Bronchial epithelial cell (primary cell): Measurements from ENCODE around the gene CANT1. TPM values are rescaled to one million over a fixed set of nuclear protein-coding genes. Genes with fewer than 3 reads are reported as not detected.

ENCODE experiments used
- DNase-seq: peaks from one replicate; pipeline ENCODE4 v3.0.0-alpha.2; 2010; ENCODE audit warnings: low read depth
- FAIRE-seq: peaks from 2 replicates; lab custom pipeline; 2011; peaks lifted over from hg19 to GRCh38; lab: Jason Lieb, UNC
- H3K27me3 ChIP-seq: 2 replicates; pipeline ENCODE4 v1.5.1; 2011; ENCODE audit warnings: low read length; ENCODE audit not compliant: control insufficient read depth, insufficient read depth
- H3K36me3 ChIP-seq: 2 replicates; pipeline ENCODE4 v1.5.1; 2011; ENCODE audit warnings: low read length; ENCODE audit not compliant: control insufficient read depth, insufficient read depth
- H3K4me3 ChIP-seq: 2 replicates; pipeline ENCODE4 v1.5.1; 2011; ENCODE audit warnings: mild to moderate bottlenecking, low read depth, low read length, control low read depth
- total RNA-seq: library from RNA; depleted of rRNA; stranded (reverse); fragments of >200 nt; gene quantifications from 2 replicates; pipeline ENCODE4 v1.2.1, GENCODE V29; 2014
- TF ChIP-seq, protein P1 (sequence below): IDR thresholded peaks from 2 replicates; pipeline ENCODE4 v1.5.1; 2011; ENCODE audit warnings: mild to moderate bottlenecking, moderate library complexity, low read length, control low read depth, inconsistent platforms; ENCODE audit not compliant: insufficient read depth, severe bottlenecking

Gene CANT1
- total RNA-seq, 1 donor from 2014 or later = 60.0 TPM

DNA sequence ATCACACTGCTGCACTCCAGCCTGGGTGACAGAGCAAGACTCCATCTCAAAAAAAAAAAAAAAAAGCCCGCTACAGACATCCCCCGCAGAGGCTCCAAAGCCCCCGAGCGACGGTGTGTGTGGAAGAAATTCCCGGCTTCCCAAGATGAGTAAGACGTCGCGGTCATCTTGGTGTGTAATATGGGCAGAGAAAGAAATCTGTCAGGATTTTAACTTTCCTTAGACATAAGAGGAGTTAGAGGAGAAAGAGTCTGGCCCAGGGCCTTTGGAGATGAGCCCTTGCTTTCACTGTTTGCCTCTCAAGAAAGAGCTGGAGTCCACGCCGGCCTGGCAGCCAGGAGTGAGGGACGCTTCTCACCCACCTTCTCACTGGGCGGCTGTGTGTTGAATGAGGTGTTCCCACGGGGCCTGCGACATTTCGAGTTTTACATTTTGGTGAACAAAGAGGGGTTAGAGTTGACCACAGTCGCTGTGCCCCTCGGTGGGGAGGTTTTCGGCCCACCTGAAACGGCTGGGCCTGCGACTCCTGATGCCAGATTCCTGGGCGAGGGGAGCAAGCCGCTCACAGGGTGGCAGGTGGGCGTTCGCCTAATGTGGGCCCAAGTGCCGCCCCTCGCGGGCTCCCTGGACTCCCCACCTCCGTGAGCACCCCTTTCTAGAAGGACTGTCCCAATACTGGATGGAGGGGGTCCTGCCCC, 32.3 kb upstream of the CANT1 start:
- Histone ChIP-seq H3K27me3 (no peaks in the 10 kb centered on the region), H3K36me3 (no peaks in the 10 kb centered on the region), H3K4me3 (no peak overlapping the region)
- DNase-seq = no peak
- TF ChIP-seq, protein P1, sequence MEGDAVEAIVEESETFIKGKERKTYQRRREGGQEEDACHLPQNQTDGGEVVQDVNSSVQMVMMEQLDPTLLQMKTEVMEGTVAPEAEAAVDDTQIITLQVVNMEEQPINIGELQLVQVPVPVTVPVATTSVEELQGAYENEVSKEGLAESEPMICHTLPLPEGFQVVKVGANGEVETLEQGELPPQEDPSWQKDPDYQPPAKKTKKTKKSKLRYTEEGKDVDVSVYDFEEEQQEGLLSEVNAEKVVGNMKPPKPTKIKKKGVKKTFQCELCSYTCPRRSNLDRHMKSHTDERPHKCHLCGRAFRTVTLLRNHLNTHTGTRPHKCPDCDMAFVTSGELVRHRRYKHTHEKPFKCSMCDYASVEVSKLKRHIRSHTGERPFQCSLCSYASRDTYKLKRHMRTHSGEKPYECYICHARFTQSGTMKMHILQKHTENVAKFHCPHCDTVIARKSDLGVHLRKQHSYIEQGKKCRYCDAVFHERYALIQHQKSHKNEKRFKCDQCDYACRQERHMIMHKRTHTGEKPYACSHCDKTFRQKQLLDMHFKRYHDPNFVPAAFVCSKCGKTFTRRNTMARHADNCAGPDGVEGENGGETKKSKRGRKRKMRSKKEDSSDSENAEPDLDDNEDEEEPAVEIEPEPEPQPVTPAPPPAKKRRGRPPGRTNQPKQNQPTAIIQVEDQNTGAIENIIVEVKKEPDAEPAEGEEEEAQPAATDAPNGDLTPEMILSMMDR = no peak
- FAIRE-seq = no peak

DNA sequence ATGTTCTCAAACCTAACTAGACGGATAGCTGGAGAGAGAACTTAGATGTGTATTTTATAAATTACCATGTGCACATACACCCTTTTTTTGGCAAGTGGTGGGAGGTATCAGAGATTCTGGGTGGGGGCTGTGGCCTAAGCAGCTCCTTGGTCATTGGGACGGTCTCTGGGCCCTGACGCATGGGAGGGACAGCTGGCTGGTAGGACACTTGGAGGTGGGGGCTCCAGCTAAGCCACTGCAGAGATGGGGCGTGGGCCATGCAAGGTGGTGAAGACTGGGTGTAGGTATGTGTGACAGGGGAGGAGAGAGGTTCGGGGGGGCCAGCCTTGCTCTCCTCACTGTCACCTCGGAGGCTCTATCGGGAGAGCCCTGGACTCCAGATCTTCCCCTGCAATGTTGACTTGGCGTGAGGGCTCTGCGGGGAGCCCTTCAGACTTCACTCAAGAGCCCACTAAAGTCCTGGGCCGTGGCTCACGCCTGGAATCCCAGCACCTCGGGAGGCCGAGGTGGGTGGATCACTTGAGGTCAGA, 31.5 kb upstream of the CANT1 start:
- DNase-seq = no peak
- FAIRE-seq = no peak

DNA sequence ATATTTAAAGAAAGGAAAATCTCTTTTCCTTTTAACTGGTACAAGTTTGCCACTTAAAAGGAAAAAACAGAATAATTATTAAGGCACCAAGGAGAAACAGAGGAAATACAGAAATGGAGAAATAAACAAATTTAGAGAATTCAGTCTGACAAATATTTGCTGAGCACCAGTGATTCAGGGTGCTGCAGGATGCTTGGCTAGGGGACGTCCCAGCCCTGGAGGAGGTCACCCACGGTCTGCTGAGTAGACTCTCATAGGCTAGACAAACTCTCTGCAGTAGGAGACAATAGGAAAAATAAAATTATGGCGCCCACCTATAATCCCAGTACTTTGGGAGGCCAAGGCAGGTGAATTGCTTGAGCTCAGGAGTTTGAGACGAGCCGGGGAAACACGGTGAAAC, 30.3 kb upstream of the CANT1 start:
- Histone ChIP-seq H3K36me3 (no peaks in the 10 kb centered on the region), H3K27me3 (no peaks in the 10 kb centered on the region), H3K4me3 (no peak overlapping the region)
- no peak for FAIRE-seq
- DNase-seq = no peak
- TF ChIP-seq, protein P1 = no peak

More for the DNA sequence above, 31.5 kb upstream of the CANT1 start:
- TF ChIP-seq, protein P1 = no peak
- Histone ChIP-seq H3K36me3 (no peaks in the 10 kb centered on the region), H3K4me3 (no peak overlapping the region), H3K27me3 (no peaks in the 10 kb centered on the region)

DNA sequence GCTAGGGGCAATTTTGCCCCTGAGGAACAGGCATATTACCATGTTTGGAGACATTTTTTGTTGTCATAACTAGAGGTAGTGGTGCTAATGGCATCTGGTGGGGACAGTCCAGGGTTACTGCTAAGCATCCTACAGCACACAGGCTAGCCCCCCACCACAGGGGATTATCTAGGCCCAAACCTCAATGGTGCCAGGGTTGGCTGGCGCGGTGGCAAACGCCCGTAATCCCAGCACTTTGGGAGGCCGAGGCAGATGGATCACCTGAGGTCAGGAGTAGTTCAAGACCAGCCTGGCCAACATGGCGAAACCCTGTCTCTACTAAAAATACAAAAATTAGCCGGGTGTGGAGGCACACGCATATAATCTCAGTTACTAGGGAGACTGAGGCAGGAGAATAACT, 29.6 kb upstream of the CANT1 start:
- DNase-seq = no peak
- Histone ChIP-seq H3K27me3 (no peaks in the 10 kb centered on the region), H3K36me3 (no peaks in the 10 kb centered on the region), H3K4me3 (no peak overlapping the region)
- no peak for FAIRE-seq
- TF ChIP-seq, protein P1 = no peak

DNA sequence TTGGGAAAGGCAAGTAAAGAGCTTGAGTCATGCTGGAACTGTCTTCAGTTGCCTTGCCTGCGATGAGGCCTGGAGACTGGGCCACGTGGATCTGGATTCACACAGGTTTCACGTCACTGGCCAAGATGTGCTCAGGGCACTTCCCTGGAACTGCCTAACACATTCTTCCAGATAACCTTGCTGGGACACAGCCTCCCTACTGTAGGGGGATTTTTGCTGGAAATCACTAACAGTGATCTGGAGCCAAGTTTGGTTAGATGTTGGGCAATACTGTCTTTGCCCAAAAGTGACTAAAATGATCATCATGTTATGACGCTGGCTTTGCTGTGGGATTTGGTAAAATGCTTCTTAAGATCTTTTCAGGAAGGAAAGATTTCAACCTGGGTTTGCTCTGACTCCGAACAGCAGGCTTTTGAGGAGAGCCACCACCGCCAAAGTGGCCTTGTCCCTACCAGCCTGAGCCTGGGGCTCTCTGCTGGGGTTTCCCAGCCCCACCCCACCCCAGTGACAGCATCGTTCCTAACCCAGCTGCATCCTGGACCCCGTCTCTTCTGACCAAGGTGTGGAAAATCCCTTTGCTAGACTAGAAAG, 29.1 kb upstream of the CANT1 start:
- H3K36me3 ChIP-seq = no peaks in the 10 kb centered on the region
- no peaks in the 10 kb centered on the region for H3K27me3 ChIP-seq
- FAIRE-seq (peak; percentile 18), DNase-seq (peak; percentile 93)
- no peak overlapping the region for H3K4me3 ChIP-seq
- TF ChIP-seq, protein P1 = no peak
